HCT116 (cell line): ENCODE data around the gene SESN1. TPM values are rescaled to one million over a fixed set of nuclear protein-coding genes. Genes with fewer than 3 reads are reported as not detected.

ENCODE experiments used
- ATAC-seq: fragments of 200-7000 bp; cut with Tn5 transposase; 2 replicates; pipeline ENCODE4 v1.9.1; 2020; ENCODE audit warnings: mild to moderate bottlenecking, moderate library complexity
- BruUV-seq: library from RNA; stranded (reverse); fragments of 400-500 nt; replicated peaks from 2 replicates; lab custom pipeline; 2021; lab: Mats Ljungman, UMichigan
- CTCF ChIA-PET: fragments of 300-600 bp; sonication (Branson Sonifier 250); formaldehyde crosslinking; loops from one replicate; lab custom pipeline; 2021; ENCODE audit warnings: antibody characterized with exemption; lab: Charles Lee
- POLR2A ChIA-PET: fragments of 300-600, 350-600 bp; sonication (Branson Sonifier 250); formaldehyde crosslinking; loops from one replicate; lab custom pipeline; 2021; ENCODE audit warnings: antibody characterized with exemption; lab: Charles Lee
- RAD21 ChIA-PET, 2 experiments: fragments of 300-600 bp; sonication (Branson Sonifier 250); formaldehyde crosslinking; loops; one replicate each; lab custom pipeline; 2023; ENCODE audit warnings: low total read pairs in 2 of 2; ENCODE audit not compliant: uncharacterized antibody in 2 of 2, unreplicated experiment in 2 of 2, low non-redundant PET in 1 of 2; lab: Charles Lee
- DNase-seq: peaks from one replicate; pipeline ENCODE4 v3.0.0-alpha.2; 2010; ENCODE audit warnings: low read depth, low spot score
- H2AFZ ChIP-seq: fragments of 200-600 bp; shearing (Covaris generic), sonication (generic); 2 replicates; pipeline ENCODE4 v1.6.1; 2017; ENCODE audit warnings: low read depth, mixed run types, mixed read lengths, antibody characterized with exemption, low read length; ENCODE audit not compliant: poor library complexity, severe bottlenecking
- H3K27ac ChIP-seq: 2 replicates; pipeline ENCODE4 v1.5.1; 2012; ENCODE audit warnings: low read depth, low read length
- H3K27me3 ChIP-seq: fragments of 200-600 bp; sonication (generic); 2 replicates; pipeline ENCODE4 v1.6.1; 2016; ENCODE audit warnings: mixed run types, low read length, mixed read lengths; ENCODE audit not compliant: insufficient read depth
- H3K36me3 ChIP-seq, 2 experiments: fragments of 200-500 bp in 1 of 2; fragments of 200-600 bp in 1 of 2; sonication (Bioruptor generic) in 1 of 2; sonication (generic) in 1 of 2; 2 replicates each; pipeline versions ENCODE4 v1.5.1 to v1.6.1; 2014 to 2016; ENCODE audit warnings: low read length in 2 of 2, inconsistent platforms in 1 of 2, mixed read lengths in 1 of 2, mixed run types in 1 of 2; ENCODE audit not compliant: insufficient read depth in 2 of 2, control insufficient read depth in 1 of 2
- H3K4me1 ChIP-seq, 2 experiments: fragments of 200-600 bp in 1 of 2; sonication (generic) in 1 of 2; 2 replicates each; pipeline versions ENCODE4 v1.5.1 to v1.6.1; 2012 to 2017; ENCODE audit warnings: low read length in 2 of 2, inconsistent platforms in 1 of 2, mild to moderate bottlenecking in 1 of 2, mixed read lengths in 1 of 2, mixed run types in 1 of 2, moderate library complexity in 1 of 2; ENCODE audit not compliant: insufficient read depth in 2 of 2, control insufficient read depth in 1 of 2
- H3K4me2 ChIP-seq: fragments of 200-600 bp; sonication (generic); 2 replicates; pipeline ENCODE4 v1.6.1; 2017; ENCODE audit warnings: mixed run types, low read length, mixed read lengths
- H3K4me3 ChIP-seq, 2 experiments: fragments of 200-600 bp in 1 of 2; sonication (generic) in 1 of 2; replicated peaks in 1 of 2; 2 replicates each; pipeline ENCODE4 v1.5.1; 2011 to 2016; ENCODE audit warnings: low read length in 2 of 2, control low read depth in 1 of 2, low read depth in 1 of 2, mild to moderate bottlenecking in 1 of 2, mixed read lengths in 1 of 2, mixed run types in 1 of 2
- H3K79me2 ChIP-seq: fragments of 200-600 bp; sonication (generic); 2 replicates; pipeline ENCODE4 v1.6.1; 2017; ENCODE audit warnings: mild to moderate bottlenecking, mixed run types, low read length, moderate library complexity, mixed read lengths; ENCODE audit not compliant: insufficient read depth
- H3K9ac ChIP-seq: fragments of 200-600 bp; sonication (generic); 2 replicates; pipeline ENCODE4 v1.6.1; 2016; ENCODE audit warnings: low read length, mixed read lengths
- H3K9me2 ChIP-seq: fragments of 200-600 bp; sonication (generic), shearing (Covaris generic); 2 replicates; pipeline ENCODE4 v1.6.1; 2017; ENCODE audit warnings: mixed run types, mild to moderate bottlenecking, moderate library complexity; ENCODE audit not compliant: insufficient read depth
- H3K9me3 ChIP-seq, 2 experiments: fragments of 200-500 bp in 1 of 2; fragments of 200-600 bp in 1 of 2; sonication (Bioruptor generic) in 1 of 2; sonication (generic) in 1 of 2; 2 replicates each; pipeline ENCODE4 v1.6.1; 2014 to 2017; ENCODE audit warnings: low read length in 2 of 2, mixed read lengths in 2 of 2, inconsistent platforms in 1 of 2, low read depth in 1 of 2, mild to moderate bottlenecking in 1 of 2, mixed run types in 1 of 2, moderate library complexity in 1 of 2; ENCODE audit not compliant: control insufficient read depth in 1 of 2, insufficient read depth in 1 of 2
- H4K20me1 ChIP-seq: fragments of 200-600 bp; sonication (generic), shearing (Covaris generic); 2 replicates; pipeline ENCODE4 v1.6.1; 2017; ENCODE audit warnings: mixed run types, mild to moderate bottlenecking, moderate library complexity; ENCODE audit not compliant: insufficient read depth
- ATF3 ChIP-seq: IDR thresholded peaks from 2 replicates; pipeline ENCODE4 v1.6.1; 2012
- CBX3 ChIP-seq: IDR thresholded peaks from 2 replicates; pipeline ENCODE4 v1.6.1; 2012; ENCODE audit warnings: low read depth
- CTCF ChIP-seq, 3 experiments: fragments of 200-600 bp in 1 of 3; sonication (generic) in 1 of 3; IDR thresholded peaks in 2 of 3; conservative IDR thresholded peaks in 1 of 3; 2 replicates each; pipeline ENCODE4 v1.5.1; 2012 to 2017; ENCODE audit warnings: low read depth in 2 of 3, low read length in 2 of 3, antibody characterized with exemption in 1 of 3, borderline replicate concordance in 1 of 3, control low read depth in 1 of 3, mild to moderate bottlenecking in 1 of 3, mixed read lengths in 1 of 3, mixed run types in 1 of 3, moderate library complexity in 1 of 3; ENCODE audit not compliant: insufficient read depth in 1 of 3
- EGR1 ChIP-seq: IDR thresholded peaks from 2 replicates; pipeline ENCODE4 v1.6.1; 2012; ENCODE audit warnings: low read depth
- EZH2 ChIP-seq: fragments of 200-600 bp; sonication (generic); IDR thresholded peaks from 2 replicates; pipeline ENCODE4 v1.6.1; 2017; ENCODE audit warnings: antibody characterized with exemption, mixed run types
- FOSL1 ChIP-seq: IDR thresholded peaks from 2 replicates; pipeline ENCODE4 v1.6.1; 2012; ENCODE audit warnings: low read depth
- MAX ChIP-seq: IDR thresholded peaks from 2 replicates; pipeline ENCODE4 v1.6.1; 2012
- POLR2A ChIP-seq: IDR thresholded peaks from 2 replicates; pipeline ENCODE4 v1.7.0; 2011; ENCODE audit warnings: borderline replicate concordance; ENCODE audit not compliant: insufficient read depth, insufficient read length; ENCODE audit errors: extremely low read depth
- POLR2AphosphoS5 ChIP-seq: IDR thresholded peaks from 2 replicates; pipeline ENCODE4 v1.6.1; 2011; ENCODE audit warnings: mild to moderate bottlenecking, low read depth, low read length, moderate library complexity
- REST ChIP-seq: IDR thresholded peaks from 2 replicates; pipeline ENCODE4 v1.6.1; 2012; ENCODE audit warnings: low read depth
- SIN3A ChIP-seq: IDR thresholded peaks from 2 replicates; pipeline ENCODE4 v1.6.1; 2012; ENCODE audit warnings: low read depth
- SP1 ChIP-seq: IDR thresholded peaks from 2 replicates; pipeline ENCODE4 v1.6.1; 2012; ENCODE audit warnings: low read depth
- TCF7L2 ChIP-seq: IDR thresholded peaks from 2 replicates; pipeline ENCODE4 v1.7.0; 2011; ENCODE audit warnings: borderline replicate concordance, inconsistent platforms; ENCODE audit not compliant: insufficient read depth, insufficient read length; ENCODE audit errors: extremely low read depth
- YY1 ChIP-seq: IDR thresholded peaks from 2 replicates; pipeline ENCODE4 v1.6.1; 2011; ENCODE audit warnings: low read length, low read depth, moderate library complexity, mild to moderate bottlenecking; ENCODE audit not compliant: insufficient replicate concordance; ENCODE audit errors: extremely low read depth
- ZBTB33 ChIP-seq: IDR thresholded peaks from 2 replicates; pipeline ENCODE4 v1.6.1; 2011; ENCODE audit warnings: mild to moderate bottlenecking, low read length, moderate library complexity; ENCODE audit not compliant: insufficient replicate concordance; ENCODE audit errors: extremely low read depth
- ZFX ChIP-seq: fragments of 450-650 bp; IDR thresholded peaks from 2 replicates; pipeline ENCODE4 v1.6.1; 2017
- ZNF274 ChIP-seq: fragments of 200-500 bp; sonication (Bioruptor generic); IDR thresholded peaks from 2 replicates; pipeline ENCODE4 v1.6.1; 2014; ENCODE audit warnings: mild to moderate bottlenecking, low read depth, low read length, inconsistent platforms
- intact Hi-C: fragments of 100-400 bp; cut with micrococcal nuclease; formaldehyde crosslinking; loops from 2 replicates; pipeline ENCODE4 v1.10.0; 2022
- total RNA-seq: library from RNA; stranded (reverse); gene quantifications from one replicate; pipeline ENCODE4 v1.2.1, GENCODE V29; 2021; ENCODE audit not compliant: unreplicated experiment

The SESN1 gene
- total RNA-seq, 1 experiment from 2014 or later, result 9.3 TPM

GRCh38 chr6:109009236-109009961 lies 85.2 kb downstream of the SESN1 start:
- Histone ChIP-seq H3K27ac (peak overlapping the region; percentile 72), H2AFZ (peak overlapping the region; percentile 3), H3K79me2 (peaks cover 13% of the 10 kb centered on the region; the same call in 1 of the 2 replicates), H3K4me2 (peak overlapping the region; percentile 94), H3K36me3 (no peaks in the 10 kb centered on the region), H3K4me3 (peak overlapping the region; percentile 71 to 82), H4K20me1 (no peaks in the 10 kb centered on the region), H3K27me3 (no peaks in the 10 kb centered on the region), H3K9ac (peak overlapping the region; percentile 75), H3K9me2 (no peaks in the 10 kb centered on the region), H3K4me1 (peaks cover 8 to 17% of the 10 kb centered on the region in 2 experiments), H3K9me3 (no peaks in the 10 kb centered on the region)
- POLR2A ChIA-PET, result no interaction called here
- BruUV-seq, result no TSS peak
- RAD21 ChIA-PET, result no interaction called here
- ATAC-seq, result peak; percentile 98
- CTCF ChIA-PET, result no interaction called here
- intact Hi-C loops, result no loop called here
- peak; percentile 47 for DNase-seq
- TF ChIP-seq SIN3A (peak; percentile 46; the same call in 1 of the 2 replicates), YY1 (no peak), ATF3 (no peak), TCF7L2 (peak; percentile 59), POLR2A (peak; percentile 43), CTCF (IDR thresholded peaks at IDR 0.05 in 2 of 3, conservative IDR thresholded peaks at IDR 0.05 in 1 of 3; ENCODE audit: borderline replicate concordance in 1 of 3, insufficient read depth in 1 of 3, low read depth in 2 of 3, low read length in 2 of 3) (0 out of 6 replicates have a peak, but pooled peaks of 1 of the 3 experiments have one; percentile 16), REST (no peak), ZNF274 (no peak), EZH2 (no peak), EGR1 (no peak), ZBTB33 (peak; percentile 49), ZFX (0 out of 2 replicates have a peak, but pooled peaks have one; percentile 37), MAX (peak; percentile 68), SP1 (peak; percentile 64; the same call in 1 of the 2 replicates), CBX3 (no peak), FOSL1 (no peak), POLR2AphosphoS5 (peak; percentile 76)
